GM18951 (cell line): Measurements from ENCODE around the gene LRMDA.

Experiments used
- POLR2A ChIP-seq: IDR thresholded peaks from 4 replicates; pipeline ENCODE4 v1.6.1; 2011; ENCODE audit warnings: mild to moderate bottlenecking; ENCODE audit not compliant: insufficient read length, insufficient read depth; ENCODE audit errors: extremely low read depth
- in situ Hi-C: fragments of 300-500 bp; cut with MboI; formaldehyde crosslinking; loops from one replicate; pipeline ENCODE4 v1.12.0; 2022; ENCODE audit warnings: low sequenced_read_pairs, mixed read lengths, inconsistent platforms; ENCODE audit not compliant: unreplicated experiment

The LRMDA gene

GRCh38 chr10:75586814-75587213 is 155.4 kb downstream of the LRMDA start:
- TF ChIP-seq POLR2A: no peak
- in situ Hi-C loops: no loop called here

- in situ Hi-C loops: no loop called here
- TF ChIP-seq POLR2A: no peak
These were observed 156.6 kb downstream of the LRMDA start for GRCh38 chr10:75588031-75588430.

- TF ChIP-seq POLR2A: no peak
- in situ Hi-C loops: no loop called here
These were observed 158.7 kb downstream of the LRMDA start for GRCh38 chr10:75589895-75590654.

GRCh38 chr10:75592151-75592787 is 160.8 kb downstream of the LRMDA start:
- no peak for TF ChIP-seq POLR2A
- in situ Hi-C loops: no loop called here

- in situ Hi-C loops: no loop called here
- TF ChIP-seq POLR2A: no peak
These were observed 161.6 kb downstream of the LRMDA start for GRCh38 chr10:75592791-75593643.

- in situ Hi-C loops: no loop called here
- TF ChIP-seq POLR2A: no peak
These were observed 162.5 kb downstream of the LRMDA start for GRCh38 chr10:75593692-75594556.

- no peak for TF ChIP-seq POLR2A
- in situ Hi-C loops: no loop called here
These were observed 165.7 kb downstream of the LRMDA start for GRCh38 chr10:75596930-75597620.

GRCh38 chr10:75597773-75598440 is 166.5 kb downstream of the LRMDA start:
- in situ Hi-C loops: no loop called here
- TF ChIP-seq POLR2A: no peak

GRCh38 chr10:75598998-75599397 is 167.6 kb downstream of the LRMDA start:
- in situ Hi-C loops: no loop called here
- TF ChIP-seq POLR2A: no peak

- no peak for TF ChIP-seq POLR2A
- in situ Hi-C loops: no loop called here
These were observed 168.6 kb downstream of the LRMDA start for GRCh38 chr10:75599875-75600648.

- no peak for TF ChIP-seq POLR2A
These were observed 169.4 kb downstream of the LRMDA start for GRCh38 chr10:75600833-75601232.

More at GRCh38 chr10:75600833-75601232, 169.4 kb downstream of the LRMDA start:
- in situ Hi-C loops: no loop called here
